SK-N-DZ (cell line): Measurements from ENCODE around the gene MCOLN1.
"Not testable (repeated sequence)": the region's sequence is repeated elsewhere in the genome, so short reads cannot be mapped to it uniquely, and the experiment has no call there.

Experiments used
- DNase-seq: peaks from one replicate; pipeline ENCODE4 v3.0.0-alpha.2; 2015; ENCODE audit warnings: low spot score

MCOLN1 gene

DNA sequence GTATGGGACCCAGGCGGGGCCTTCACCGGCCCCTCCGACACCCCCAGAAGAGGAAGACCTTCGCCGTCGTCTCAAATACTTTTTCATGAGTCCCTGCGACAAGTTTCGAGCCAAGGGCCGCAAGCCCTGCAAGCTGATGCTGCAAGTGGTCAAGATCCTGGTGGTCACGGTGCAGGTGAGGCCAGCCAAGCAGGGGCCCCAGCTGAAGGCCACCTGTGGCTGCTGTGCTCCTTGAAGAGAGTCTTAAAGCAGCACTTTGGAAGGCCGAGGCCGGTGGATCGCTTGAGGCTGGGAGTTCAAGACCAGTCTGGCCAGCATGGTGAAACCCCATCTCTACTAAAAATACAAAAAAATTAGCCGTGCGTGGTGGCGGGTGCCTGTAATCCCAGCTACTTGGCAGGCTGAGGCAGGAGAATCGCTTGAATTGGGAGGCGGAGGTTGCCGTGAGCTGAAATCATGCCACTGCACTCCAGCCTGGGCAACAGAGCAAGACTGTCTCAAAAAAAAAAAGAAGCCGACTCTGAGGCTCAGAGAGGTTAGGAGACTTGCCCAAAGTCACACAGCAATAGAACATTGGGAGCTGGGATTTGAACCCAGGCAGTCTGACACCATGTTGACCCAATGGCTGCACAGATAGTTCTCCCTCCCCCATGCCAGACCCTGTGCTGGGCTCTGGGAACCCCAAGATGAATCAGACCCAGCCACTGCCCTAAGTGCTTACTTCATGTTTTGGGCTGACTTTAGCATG lies 2.7 kb downstream of the MCOLN1 start:
- DNase-seq: no peak

- DNase-seq: no peak
Observed at GRCh38 chr19:7526059-7526929, 3.9 kb downstream of the MCOLN1 start.

DNA sequence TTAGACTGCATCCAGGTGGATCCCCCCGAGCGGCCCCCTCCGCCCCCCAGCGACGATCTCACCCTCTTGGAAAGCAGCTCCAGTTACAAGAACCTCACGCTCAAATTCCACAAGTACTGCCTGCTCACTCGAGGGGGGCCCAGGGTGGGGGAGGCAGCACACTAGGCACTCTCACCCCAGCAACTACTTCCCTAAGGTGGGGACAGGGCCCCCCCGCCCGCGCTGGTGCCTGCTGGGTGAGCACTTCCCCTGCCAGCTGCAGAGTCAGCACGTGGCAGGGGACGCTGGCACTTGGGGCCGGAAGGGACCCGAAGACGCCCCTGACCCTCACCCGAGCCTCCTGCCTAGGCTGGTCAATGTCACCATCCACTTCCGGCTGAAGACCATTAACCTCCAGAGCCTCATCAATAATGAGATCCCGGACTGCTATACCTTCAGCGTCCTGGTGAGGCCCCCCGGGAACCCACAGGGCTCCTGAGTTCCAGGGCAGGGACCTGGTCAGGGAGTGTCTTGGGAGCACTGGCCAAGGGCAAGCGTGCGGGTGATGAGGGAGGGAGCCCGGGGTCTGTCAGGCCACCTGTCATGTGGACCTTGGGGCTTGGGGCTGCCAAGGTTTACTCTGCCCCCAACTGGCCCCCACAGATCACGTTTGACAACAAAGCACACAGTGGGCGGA lies 5.2 kb downstream of the MCOLN1 start:
- DNase-seq: no peak

DNA sequence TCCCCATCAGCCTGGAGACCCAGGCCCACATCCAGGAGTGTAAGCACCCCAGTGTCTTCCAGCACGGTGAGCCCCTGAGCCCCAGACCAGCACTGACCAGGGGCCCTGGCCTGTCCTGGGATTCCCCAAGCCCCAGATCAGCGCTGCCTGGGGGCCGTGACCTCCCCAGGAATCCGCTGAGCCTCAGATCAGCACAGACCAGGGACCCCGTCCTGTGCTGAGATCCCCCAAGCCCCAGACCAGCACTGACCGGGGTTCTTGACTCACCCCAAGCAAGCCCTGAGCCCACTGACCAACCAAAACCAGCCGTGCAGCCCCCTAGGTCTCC lies 5.7 kb downstream of the MCOLN1 start:
- DNase-seq: no peak

GRCh38 chr19:7528522-7529245 lies 6.3 kb downstream of the MCOLN1 start:
- DNase-seq: no peak

DNA sequence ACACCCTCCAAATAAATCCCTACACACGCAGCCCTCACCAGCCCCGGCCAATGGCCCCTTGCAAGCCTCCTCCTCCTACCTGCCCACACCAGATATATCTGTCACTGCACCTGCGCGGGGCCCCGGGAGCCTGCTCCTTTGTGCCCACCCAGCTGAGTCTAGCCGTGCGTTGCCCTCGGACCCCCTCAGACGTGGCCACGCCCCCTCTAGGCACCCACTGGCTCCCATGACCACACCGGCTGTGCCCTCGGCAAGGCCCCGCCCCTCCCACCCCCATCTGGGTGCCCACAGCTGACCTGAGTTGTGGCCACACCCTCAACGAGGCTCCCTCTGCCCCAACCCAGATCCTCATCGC lies 6.8 kb downstream of the MCOLN1 start:
- no peak for DNase-seq

DNA sequence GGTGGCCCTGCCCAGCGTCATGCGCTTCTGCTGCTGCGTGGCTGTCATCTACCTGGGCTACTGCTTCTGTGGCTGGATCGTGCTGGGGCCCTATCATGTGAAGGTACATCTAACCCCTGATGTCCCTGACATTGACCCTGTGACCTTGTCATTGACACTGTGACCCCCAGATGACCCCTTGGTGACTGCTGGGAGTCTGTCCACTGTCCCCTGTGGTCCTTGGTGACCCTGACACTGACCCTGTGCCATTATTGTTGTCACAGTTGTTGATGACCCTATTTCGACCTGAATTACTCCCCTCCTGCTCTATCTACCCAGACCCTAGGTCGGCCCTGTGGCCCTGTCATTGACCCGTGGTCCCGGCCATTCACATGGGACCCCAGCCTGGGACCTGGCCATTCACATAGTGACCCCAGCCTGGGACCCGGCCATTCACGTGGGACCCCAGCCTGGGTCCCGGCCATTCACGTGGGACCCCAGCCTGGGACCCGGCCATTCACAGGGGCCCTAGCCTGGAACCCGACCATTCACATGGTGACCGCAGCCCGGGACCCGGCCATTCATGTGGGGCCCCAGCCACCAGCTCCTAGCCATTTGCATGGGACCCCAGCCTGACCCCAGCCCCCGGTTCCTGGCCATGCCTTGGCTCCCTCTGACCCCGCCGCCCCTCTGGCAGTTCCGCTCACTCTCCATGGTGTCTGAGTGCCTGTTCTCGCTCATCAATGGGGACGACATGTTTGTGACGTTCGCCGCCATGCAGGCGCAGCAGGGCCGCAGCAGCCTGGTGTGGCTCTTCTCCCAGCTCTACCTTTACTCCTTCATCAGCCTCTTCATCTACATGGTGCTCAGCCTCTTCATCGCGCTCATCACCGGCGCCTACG lies 7.4 kb downstream of the MCOLN1 start:
- DNase-seq: no peak

DNA sequence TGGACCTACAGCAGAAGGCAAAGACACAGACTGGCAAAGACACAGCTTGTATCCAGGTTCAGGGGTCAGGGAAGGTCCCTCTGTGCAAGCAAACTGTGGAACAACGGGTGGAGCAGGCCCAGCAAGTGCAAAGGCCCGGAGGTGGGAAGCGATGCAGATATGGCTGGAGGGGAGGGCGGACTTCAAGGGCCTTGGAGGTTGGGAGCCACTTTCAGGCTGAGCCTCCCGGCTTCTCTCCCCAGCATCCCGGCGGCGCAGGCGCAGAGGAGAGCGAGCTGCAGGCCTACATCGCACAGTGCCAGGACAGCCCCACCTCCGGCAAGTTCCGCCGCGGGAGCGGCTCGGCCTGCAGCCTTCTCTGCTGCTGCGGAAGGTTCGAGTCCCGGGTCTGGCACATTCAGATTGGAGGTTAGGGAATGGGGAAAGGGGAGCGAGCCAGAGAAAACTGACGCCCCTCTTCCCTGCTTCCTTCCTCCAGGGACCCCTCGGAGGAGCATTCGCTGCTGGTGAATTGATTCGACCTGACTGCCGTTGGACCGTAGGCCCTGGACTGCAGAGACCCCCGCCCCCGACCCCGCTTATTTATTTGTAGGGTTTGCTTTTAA lies 11.0 kb downstream of the MCOLN1 start:
- no peak for DNase-seq

DNA sequence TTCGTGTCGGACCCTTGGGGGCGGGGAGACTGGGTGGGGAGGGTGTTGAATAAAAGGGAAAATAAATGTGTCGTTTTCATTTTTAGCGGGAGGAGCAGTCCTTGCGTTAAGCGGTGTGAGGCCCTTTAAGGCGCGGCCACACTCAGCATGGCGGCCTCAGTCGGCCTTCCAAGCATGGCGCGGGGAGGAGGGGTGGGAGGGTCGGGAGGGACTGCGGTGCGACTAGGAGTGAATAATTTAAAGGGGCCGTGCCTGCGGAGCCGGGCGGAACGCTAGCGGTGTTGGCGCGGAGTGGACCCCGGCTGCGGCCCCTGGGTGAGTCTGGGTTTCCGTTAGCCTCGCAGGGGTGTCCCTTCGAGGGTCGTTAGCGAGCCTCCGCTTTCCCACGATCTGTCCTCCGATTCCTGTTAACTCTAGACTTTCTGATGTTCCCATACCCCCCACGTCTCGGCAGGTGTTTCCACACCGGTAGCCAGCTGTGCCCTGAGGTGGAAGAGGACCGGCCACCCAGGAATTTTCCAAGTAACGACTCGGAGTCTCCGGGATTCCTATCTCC lies 11.6 kb downstream of the MCOLN1 start:
- peak; percentile 75 for DNase-seq

DNA sequence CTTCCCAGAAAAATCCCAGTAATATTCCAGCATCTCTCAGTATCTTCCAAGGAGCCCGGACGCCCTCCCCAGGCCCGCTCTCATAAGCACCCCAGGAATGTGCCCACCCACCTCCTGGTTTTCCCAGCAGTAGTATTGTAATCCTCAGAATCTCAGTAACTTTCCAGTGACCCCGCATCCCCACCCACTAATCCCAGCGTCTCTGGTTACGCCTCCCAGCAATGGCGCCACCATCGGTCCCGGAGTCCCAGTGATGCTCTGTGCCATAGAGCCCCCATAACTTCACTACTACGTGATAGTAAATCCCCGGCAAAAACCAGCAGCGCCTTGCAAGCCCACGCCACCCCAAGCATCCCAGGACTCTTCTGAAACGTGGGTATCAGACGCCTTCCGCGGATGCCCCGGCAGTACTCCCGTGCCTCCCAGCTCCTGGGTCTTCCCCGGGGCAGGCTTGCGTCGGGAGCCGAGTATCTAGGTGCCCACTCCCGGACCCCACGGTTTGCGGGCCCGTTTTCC lies 12.2 kb downstream of the MCOLN1 start:
- peak; percentile 30 for DNase-seq

GRCh38 chr19:7535047-7535997 lies 12.9 kb downstream of the MCOLN1 start, which contains the start of gene PNPLA6:
PNPLA6 (plus strand) TSS chr19:7535717; CDS start chr19:7535789, 72 bp downstream.
- peak; percentile 90 for DNase-seq

GRCh38 chr19:7535998-7536695 lies 13.7 kb downstream of the MCOLN1 start:
- DNase-seq: no peak

DNA sequence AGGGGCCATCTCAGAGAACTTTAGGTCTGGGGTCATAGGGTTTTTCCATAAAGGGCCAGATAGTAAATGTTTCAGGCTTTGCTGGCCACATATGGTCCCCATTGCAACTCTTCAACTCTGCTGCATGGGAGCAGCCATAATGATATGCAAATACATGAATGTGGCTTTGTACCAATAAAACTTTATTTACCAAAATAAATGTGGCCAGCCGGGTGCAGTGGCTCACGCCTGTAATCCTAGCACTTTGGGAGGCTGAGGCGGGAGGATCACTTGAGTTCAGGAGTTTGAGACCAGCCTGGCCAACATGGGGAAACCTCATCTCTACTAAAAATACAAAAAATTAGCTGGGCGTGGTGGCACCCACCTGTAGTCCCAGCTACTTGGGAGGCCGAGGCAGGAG lies 16.6 kb downstream of the MCOLN1 start:
- not testable (repeated sequence) for DNase-seq

DNA sequence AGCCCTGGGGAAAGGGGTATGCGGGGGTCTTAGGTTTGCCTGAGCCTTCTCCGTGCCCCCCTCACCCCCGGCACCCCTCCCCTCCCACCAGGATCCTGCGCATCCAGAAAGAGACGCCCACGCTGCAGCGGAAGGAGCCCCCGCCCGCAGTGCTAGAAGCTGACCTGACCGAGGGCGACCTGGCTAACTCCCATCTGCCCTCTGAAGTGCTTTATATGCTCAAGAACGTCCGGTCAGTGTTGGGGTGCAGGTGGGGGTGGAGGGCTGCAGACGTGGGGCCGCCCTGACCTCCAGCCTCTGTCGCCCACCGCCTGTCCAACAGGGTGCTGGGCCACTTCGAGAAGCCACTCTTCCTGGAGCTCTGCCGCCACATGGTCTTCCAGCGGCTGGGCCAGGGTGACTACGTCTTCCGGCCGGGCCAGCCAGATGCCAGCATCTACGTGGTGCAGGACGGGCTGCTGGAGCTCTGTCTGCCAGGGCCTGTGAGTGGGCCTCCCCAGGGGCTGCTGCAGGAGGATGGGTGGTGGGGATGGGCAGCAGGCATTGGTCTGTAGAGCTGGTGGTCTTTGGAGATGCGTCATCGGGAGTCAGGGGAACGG lies 17.5 kb downstream of the MCOLN1 start:
- DNase-seq: no peak

DNA sequence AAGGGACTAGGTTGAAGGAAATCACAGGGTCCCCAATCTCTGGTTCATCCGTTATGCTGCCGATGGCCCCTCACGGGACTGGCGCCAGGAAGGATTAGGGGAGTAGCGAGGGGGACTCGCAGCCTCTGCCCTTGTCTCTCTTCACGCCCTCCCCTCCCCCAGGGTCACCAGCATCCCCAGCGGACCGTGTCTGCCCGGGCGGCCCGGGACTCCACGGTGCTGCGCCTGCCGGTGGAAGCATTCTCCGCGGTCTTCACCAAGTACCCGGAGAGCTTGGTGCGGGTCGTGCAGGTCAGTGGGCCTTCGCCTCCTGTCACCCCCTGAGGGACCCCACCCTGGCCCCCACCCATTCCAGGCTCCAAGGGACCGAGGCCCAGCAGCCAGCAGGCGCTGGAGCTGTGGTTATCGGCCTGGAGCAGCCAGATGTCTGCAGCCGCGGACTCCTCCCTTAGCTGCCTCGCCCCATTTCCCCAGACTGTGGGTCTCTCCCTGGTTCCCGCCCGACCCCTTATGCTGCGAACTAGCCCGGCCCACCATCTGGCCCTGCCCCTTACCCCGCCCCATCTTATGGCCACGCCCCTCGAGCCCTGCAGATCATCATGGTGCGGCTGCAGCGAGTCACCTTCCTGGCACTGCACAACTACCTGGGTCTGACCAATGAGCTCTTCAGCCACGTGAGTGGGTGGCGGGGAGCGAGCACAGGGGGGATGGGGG lies 18.5 kb downstream of the MCOLN1 start:
- peak; percentile 36 for DNase-seq

GRCh38 chr19:7541475-7541824 lies 19.0 kb downstream of the MCOLN1 start:
- no peak for DNase-seq
